Transverse colon (tissue), 4 donors: Measurements from ENCODE around the gene SEZ6L2. TPM values are rescaled to one million over a fixed set of nuclear protein-coding genes. Genes with fewer than 3 reads are reported as not detected.
"Not testable (repeated sequence)": the region's sequence is repeated elsewhere in the genome, so short reads cannot be mapped to it uniquely, and the experiment has no call there.

Experiments used
- DNase-seq: peaks from one replicate; pipeline ENCODE4 v3.0.0-alpha.2; 2019
- H3K27ac ChIP-seq, 4 donors: fragments of 200-600 bp; sonication (generic); 2 replicates each; pipeline ENCODE4 v1.5.1; 2016 to 2018; ENCODE audit warnings: inconsistent platforms in 4 of 4
- H3K27me3 ChIP-seq: fragments of 200-600 bp; sonication (generic); 2 replicates; pipeline ENCODE4 v1.5.1; 2017; ENCODE audit warnings: inconsistent platforms
- H3K36me3 ChIP-seq, 4 donors: fragments of 200-600 bp; sonication (generic); 2 replicates each; pipeline ENCODE4 v1.5.1; 2017 to 2019; ENCODE audit warnings: inconsistent platforms in 4 of 4
- H3K4me1 ChIP-seq, 4 donors: fragments of 200-600 bp; sonication (generic); 2 replicates each; pipeline ENCODE4 v1.5.1; 2017 to 2020; ENCODE audit warnings: inconsistent platforms in 4 of 4
- H3K4me3 ChIP-seq, 4 donors: fragments of 200-600 bp; sonication (generic); 1 replicate in 1 of 4; 2 replicates in 3 of 4; pipeline versions ENCODE4 v1.5.1 to v1.6.1; 2017 to 2019; ENCODE audit warnings: inconsistent platforms in 4 of 4
- H3K9me3 ChIP-seq, 2 donors: fragments of 200-600 bp; sonication (generic); 2 replicates each; pipeline ENCODE4 v1.5.1; 2017 to 2019; ENCODE audit warnings: inconsistent platforms in 2 of 2
- EP300 ChIP-seq: sonication (generic); formaldehyde crosslinking; IDR thresholded peaks from one replicate; pipeline ENCODE4 v1.6.1; 2017; ENCODE audit warnings: antibody characterized with exemption, low read depth
- POLR2A ChIP-seq: fragments of 450-650 bp; IDR thresholded peaks from one replicate; pipeline ENCODE4 v1.6.1; 2016; ENCODE audit warnings: antibody characterized with exemption, mild to moderate bottlenecking, moderate library complexity
- POLR2AphosphoS5 ChIP-seq, 3 donors: sonication (generic); formaldehyde crosslinking; IDR thresholded peaks; one replicate each; pipeline ENCODE4 v1.6.1; 2016; ENCODE audit warnings: antibody characterized with exemption in 3 of 3
- WGBS, 2 donors: methylation state at CpG; one replicate each; pipeline ENCODE4 v1.1.5; 2018; ENCODE audit warnings: low coverage in 1 of 2; 5-methylcytosine and 5-hydroxymethylcytosine counted together
- in situ Hi-C, 4 donors: fragments of 200-750 bp; cut with MboI; loops; one replicate each; pipeline versions ENCODE4 v1.15.0 to v1.15.1; 2017; ENCODE audit warnings: low sequenced_read_pairs in 3 of 4, low pct_ligation_motif_present in 1 of 4, low pct_unique_long_range_greater_than_20kb in 1 of 4
- intact Hi-C: fragments of 100-400 bp; cut with DNase I; formaldehyde crosslinking; loops from one replicate; pipeline ENCODE4 v1.15.1; 2023; ENCODE audit warnings: low total_unique reads
- total RNA-seq, 4 donors: library from RNA; depleted of rRNA; stranded (reverse); fragments of >200 nt; gene quantifications; one replicate each; pipeline ENCODE4 v1.1.0, GENCODE V29; 2016
- TF ChIP-seq, protein P1 (sequence below), 5 experiments: fragments of 200-600 bp in 3 of 5; fragments of 450-650 bp in 2 of 5; sonication (generic) in 3 of 5; IDR thresholded peaks; 1 replicate in 2 of 5; 2 replicates in 3 of 5; pipeline ENCODE4 v1.5.1; 2016 to 2017; ENCODE audit warnings: antibody characterized with exemption in 5 of 5, inconsistent platforms in 3 of 5, mild to moderate bottlenecking in 2 of 5, moderate library complexity in 1 of 5

SEZ6L2 gene
- total RNA-seq, 4 donors from 2014 or later, result 2.0 to 9.7 (median 6.3) TPM

DNA sequence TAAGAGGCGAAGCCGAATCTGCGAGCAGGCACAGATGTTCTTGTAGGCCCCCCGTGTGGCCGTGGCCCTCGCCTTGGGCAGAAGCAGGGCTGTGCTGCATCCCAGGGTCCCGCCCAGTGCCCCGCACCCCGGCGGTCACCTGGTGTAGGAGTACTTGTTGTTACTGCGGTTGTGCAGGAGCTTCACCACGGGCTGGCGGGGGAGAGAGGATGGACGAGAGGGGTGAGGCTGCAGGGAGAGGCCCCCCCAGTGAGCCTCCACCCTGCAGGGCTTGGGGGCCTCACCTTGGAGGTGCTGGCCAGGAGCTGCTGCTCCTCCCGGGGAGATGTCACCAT is 12.3 kb upstream of the SEZ6L2 start:
- no peak overlapping the region for H3K4me3 ChIP-seq
- TF ChIP-seq POLR2A (no peak), POLR2AphosphoS5 (IDR thresholded peaks at IDR 0.05) (no peak), EP300 (no peak)
- TF ChIP-seq, protein P1, sequence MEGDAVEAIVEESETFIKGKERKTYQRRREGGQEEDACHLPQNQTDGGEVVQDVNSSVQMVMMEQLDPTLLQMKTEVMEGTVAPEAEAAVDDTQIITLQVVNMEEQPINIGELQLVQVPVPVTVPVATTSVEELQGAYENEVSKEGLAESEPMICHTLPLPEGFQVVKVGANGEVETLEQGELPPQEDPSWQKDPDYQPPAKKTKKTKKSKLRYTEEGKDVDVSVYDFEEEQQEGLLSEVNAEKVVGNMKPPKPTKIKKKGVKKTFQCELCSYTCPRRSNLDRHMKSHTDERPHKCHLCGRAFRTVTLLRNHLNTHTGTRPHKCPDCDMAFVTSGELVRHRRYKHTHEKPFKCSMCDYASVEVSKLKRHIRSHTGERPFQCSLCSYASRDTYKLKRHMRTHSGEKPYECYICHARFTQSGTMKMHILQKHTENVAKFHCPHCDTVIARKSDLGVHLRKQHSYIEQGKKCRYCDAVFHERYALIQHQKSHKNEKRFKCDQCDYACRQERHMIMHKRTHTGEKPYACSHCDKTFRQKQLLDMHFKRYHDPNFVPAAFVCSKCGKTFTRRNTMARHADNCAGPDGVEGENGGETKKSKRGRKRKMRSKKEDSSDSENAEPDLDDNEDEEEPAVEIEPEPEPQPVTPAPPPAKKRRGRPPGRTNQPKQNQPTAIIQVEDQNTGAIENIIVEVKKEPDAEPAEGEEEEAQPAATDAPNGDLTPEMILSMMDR (IDR thresholded peaks at IDR 0.05), result no peak
- no peaks in the 10 kb centered on the region for H3K36me3 ChIP-seq
- WGBS, 2 donors, result 91% methylated on average over 15 of the region's 15 CpGs; no CpG with 5 or more reads in 1 of the 2 donors
- H3K27me3 ChIP-seq, result no peaks in the 10 kb centered on the region
- H3K9me3 ChIP-seq, result no peaks in the 10 kb centered on the region
- DNase-seq, result no peak
- in situ Hi-C loops (no loop called here), intact Hi-C loops (no loop called here)
- no peaks in the 10 kb centered on the region for H3K4me1 ChIP-seq
- no peak overlapping the region for H3K27ac ChIP-seq

DNA sequence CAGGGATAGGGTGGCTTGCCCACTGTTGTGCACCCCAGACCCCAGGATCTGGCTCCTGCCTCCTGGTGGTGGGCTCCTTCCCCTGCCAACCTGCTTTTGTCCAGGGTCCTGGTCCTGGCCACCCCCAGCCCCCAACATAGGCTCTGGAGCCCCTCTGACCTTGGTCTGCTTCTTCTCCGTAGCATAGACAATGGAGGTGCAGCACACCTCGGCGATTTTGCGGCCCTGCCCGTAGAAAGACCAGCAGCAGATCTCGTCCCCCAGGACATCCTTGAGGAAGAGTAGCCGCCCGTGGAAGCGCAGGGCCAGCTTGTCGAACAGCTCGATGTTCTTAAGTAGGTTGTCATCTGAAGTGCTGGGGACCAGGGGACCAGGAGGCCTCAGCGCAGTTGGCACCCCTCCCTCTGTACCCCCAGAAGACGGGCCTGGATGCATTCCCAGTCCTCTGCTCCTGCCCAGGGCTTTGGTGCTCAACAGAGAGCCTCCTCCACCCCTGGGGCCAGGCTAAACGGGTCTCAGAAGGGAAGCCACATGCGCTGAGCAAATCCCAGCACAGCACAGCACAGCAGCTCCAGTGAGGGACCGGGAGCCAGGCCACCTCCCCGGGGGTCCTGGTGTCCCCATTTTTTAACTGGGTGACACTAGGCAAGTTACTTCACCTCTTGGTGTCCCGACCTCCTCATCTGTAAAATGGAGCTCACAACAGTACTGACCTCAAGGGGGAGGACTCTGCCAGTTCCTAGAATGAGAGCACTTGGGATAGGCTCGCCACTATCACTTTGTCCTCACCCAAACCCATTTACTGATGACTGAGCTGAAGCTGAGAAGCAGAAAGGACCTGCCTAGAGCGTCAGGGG is 11.7 kb upstream of the SEZ6L2 start:
- in situ Hi-C loops (no loop called here), intact Hi-C loops (no loop called here)
- WGBS, 2 donors, result 87% methylated on average over 17 of the region's 20 CpGs; no CpG with 5 or more reads in 1 of the 2 donors
- no peaks in the 10 kb centered on the region for H3K27me3 ChIP-seq
- no peaks in the 10 kb centered on the region for H3K9me3 ChIP-seq
- H3K27ac ChIP-seq, result no peak overlapping the region
- no peaks in the 10 kb centered on the region for H3K36me3 ChIP-seq
- no peak overlapping the region for H3K4me3 ChIP-seq
- TF ChIP-seq, protein P1 (IDR thresholded peaks at IDR 0.05), result no peak
- TF ChIP-seq POLR2A (no peak), POLR2AphosphoS5 (IDR thresholded peaks at IDR 0.05) (no peak), EP300 (no peak)
- H3K4me1 ChIP-seq, result no peaks in the 10 kb centered on the region
- no peak for DNase-seq

DNA sequence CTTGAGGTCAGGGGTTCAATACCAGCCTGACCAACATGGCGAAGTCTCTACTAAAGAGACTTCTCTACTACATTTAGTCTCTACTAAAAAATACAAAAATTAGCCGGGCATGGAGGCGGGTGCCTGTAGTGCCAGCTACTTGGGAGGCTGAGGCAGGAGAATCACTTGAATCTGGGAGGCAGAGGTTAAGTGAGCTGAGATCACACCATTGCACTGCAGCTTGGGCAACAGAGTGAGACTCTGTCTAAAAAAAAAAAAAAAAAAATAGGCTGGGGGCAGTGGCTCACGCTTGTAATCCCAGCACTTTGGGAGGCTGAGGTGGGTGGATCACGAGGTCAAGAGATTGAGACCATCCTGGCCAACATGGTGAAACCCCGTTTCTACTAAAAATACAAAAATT is 10.5 kb upstream of the SEZ6L2 start:
- DNase-seq, H3K9me3 ChIP-seq, H3K4me3 ChIP-seq, intact Hi-C loops, H3K27me3 ChIP-seq, in situ Hi-C loops, H3K4me1 ChIP-seq, H3K27ac ChIP-seq, H3K36me3 ChIP-seq: not testable (repeated sequence)
- WGBS, 2 donors, result 78 to 82% methylated on average over 5 to 6 of the region's 6 CpGs

DNA sequence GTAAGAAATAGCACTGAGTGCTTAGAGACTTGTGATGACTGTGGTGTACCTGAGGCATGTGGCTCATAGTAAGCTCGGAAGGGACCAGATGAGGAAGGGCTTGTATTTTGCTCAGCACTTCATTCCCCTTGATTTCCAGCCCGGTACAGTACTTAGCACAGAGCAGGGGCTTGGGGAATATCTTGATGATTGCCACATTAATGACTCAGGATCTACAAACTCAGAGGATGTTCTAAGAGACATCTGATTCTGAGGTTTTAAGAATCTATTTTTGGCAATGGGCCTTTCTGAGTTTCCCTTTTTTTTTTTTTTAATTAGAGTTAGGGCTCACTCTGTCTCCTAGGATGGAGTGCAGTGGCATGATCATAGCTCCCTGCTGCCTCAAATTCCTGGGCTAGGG is 10.0 kb upstream of the SEZ6L2 start:
- TF ChIP-seq POLR2A (no peak), EP300 (no peak), POLR2AphosphoS5 (IDR thresholded peaks at IDR 0.05) (no peak)
- TF ChIP-seq, protein P1 (IDR thresholded peaks at IDR 0.05), result no peak
- Histone ChIP-seq H3K27me3 (no peaks in the 10 kb centered on the region), H3K9me3 (no peaks in the 10 kb centered on the region), H3K4me1 (no peaks in the 10 kb centered on the region), H3K27ac (no peak overlapping the region), H3K4me3 (no peak overlapping the region), H3K36me3 (no peaks in the 10 kb centered on the region)
- no peak for DNase-seq
- in situ Hi-C loops, result no loop called here
- intact Hi-C loops, result no loop called here
- 80% methylated on average over 2 of the region's 2 CpGs; no CpG with 5 or more reads in 1 of the 2 donors for WGBS, 2 donors
